Esophagus muscularis mucosa (tissue), 4 donors: ENCODE data around the gene CIT. TPM values are rescaled to one million over a fixed set of nuclear protein-coding genes. Genes with fewer than 3 reads are reported as not detected.

ENCODE experiments used
- DNase-seq: peaks from one replicate; pipeline ENCODE4 v3.0.0-alpha.2; 2017; ENCODE audit errors: extremely low spot score
- H3K27ac ChIP-seq, 4 donors: fragments of 200-600 bp; sonication (generic); replicated peaks in 1 of 4; 1 replicate in 3 of 4; 2 replicates in 1 of 4; pipeline ENCODE4 v1.5.1; 2016 to 2019; ENCODE audit warnings: mild to moderate bottlenecking in 1 of 4
- H3K27me3 ChIP-seq, 4 donors: fragments of 200-600 bp; sonication (generic); one replicate each; pipeline versions ENCODE4 v1.5.1 to v1.6.0; 2016 to 2019
- H3K36me3 ChIP-seq, 4 donors: fragments of 200-600 bp; sonication (generic); one replicate each; pipeline ENCODE4 v1.5.1; 2016 to 2019
- H3K4me1 ChIP-seq, 4 donors: fragments of 200-600 bp; sonication (generic); one replicate each; pipeline ENCODE4 v1.5.1; 2016 to 2019
- H3K4me3 ChIP-seq, 4 donors: fragments of 200-600 bp; sonication (generic); 1 replicate in 2 of 4; 2 replicates in 2 of 4; pipeline ENCODE4 v1.5.1; 2016 to 2019; ENCODE audit warnings: mild to moderate bottlenecking in 4 of 4, moderate library complexity in 1 of 4
- H3K9me3 ChIP-seq, 4 donors: fragments of 200-600 bp; sonication (generic); 1 replicate in 3 of 4; 2 replicates in 1 of 4; pipeline ENCODE4 v1.5.1; 2016 to 2019
- CTCF ChIP-seq, 3 experiments: fragments of 200-600 bp in 2 of 3; fragments of 450-650 bp in 1 of 3; sonication (generic) in 2 of 3; IDR thresholded peaks; one replicate each; pipeline ENCODE4 v1.5.1; 2017 to 2019; ENCODE audit warnings: antibody characterized with exemption in 3 of 3, mild to moderate bottlenecking in 2 of 3, moderate library complexity in 1 of 3
- EP300 ChIP-seq: sonication (generic); formaldehyde crosslinking; IDR thresholded peaks from one replicate; pipeline ENCODE4 v1.6.1; 2017; ENCODE audit warnings: antibody characterized with exemption
- POLR2A ChIP-seq: fragments of 450-650 bp; IDR thresholded peaks from one replicate; pipeline ENCODE4 v1.6.1; 2017; ENCODE audit warnings: antibody characterized with exemption, moderate library complexity, mild to moderate bottlenecking, low read depth
- POLR2AphosphoS5 ChIP-seq, 2 donors: sonication (generic); formaldehyde crosslinking; IDR thresholded peaks; one replicate each; pipeline ENCODE4 v1.6.1; 2017; ENCODE audit warnings: antibody characterized with exemption in 2 of 2
- WGBS: methylation state at CpG from one replicate; pipeline ENCODE4 v1.1.5; 2018; 5-methylcytosine and 5-hydroxymethylcytosine counted together
- intact Hi-C: fragments of 100-400 bp; cut with DNase I; formaldehyde crosslinking; loops from one replicate; pipeline ENCODE4 v1.15.1; 2023
- total RNA-seq, 4 donors: library from RNA; depleted of rRNA; stranded (reverse); fragments of >200 nt; gene quantifications; one replicate each; pipeline versions ENCODE4 v1.1.0 to v1.2.1, GENCODE V29; 2016

CIT gene
- total RNA-seq, 4 donors from 2014 or later, result 5.1 to 14.8 (median 5.8) TPM

DNA sequence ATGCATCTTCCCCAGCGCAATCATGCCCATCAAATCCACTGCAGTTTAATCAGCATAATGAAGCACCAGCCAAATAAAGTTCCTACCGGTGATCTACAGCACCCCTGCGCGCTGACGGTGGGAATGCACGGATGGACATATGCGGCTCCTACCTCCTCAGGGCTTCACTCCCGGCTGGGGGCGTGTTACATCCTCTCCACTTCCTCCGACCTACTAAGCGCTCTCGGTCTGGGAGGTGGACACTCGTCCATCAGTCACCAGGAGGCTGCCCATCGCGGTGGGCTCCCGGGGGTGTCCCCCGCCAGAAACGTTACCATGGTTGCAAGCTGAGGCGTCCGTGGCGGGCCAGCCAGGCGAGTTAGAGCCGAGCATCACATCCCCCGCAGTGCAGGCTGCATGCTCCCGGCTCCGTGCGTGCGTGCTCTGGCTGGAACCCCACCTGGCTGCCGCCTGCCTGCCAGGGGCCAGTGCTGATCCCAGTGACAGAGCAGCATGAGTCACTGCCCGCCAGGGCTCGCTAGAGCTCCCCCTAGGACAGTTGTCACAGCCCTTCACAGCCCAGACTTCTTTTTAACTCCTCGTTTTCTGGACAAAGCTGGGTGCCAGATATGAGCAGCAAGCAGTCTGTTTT, 73.0 kb downstream of the CIT start:
- Histone ChIP-seq H3K4me1 (peaks cover 14 to 24% (median 22%) of the 10 kb centered on the region in 4 donors), H3K36me3 (no peaks in the 10 kb centered on the region), H3K4me3 (peak overlapping the region; percentile 39 to 50 (median 44)), H3K27me3 (peaks cover 0 to 40% (median 0%) of the 10 kb centered on the region in 4 donors), H3K27ac (no peak overlapping the region), H3K9me3 (no peaks in the 10 kb centered on the region)
- no peak for DNase-seq
- TF ChIP-seq POLR2AphosphoS5 (IDR thresholded peaks at IDR 0.05) (no peak), POLR2A (no peak), CTCF (IDR thresholded peaks at IDR 0.05) (peak in 2 of 3 experiments; percentile 14 to 15), EP300 (no peak)
- intact Hi-C loops, result no loop called here
- 35% methylated on average over 13 of the region's 32 CpGs for WGBS

- Histone ChIP-seq H3K27ac (peak overlapping the region in 1 of 4 donors; percentile 30), H3K9me3 (no peaks in the 10 kb centered on the region), H3K36me3 (no peaks in the 10 kb centered on the region), H3K4me1 (peaks cover 14 to 24% (median 22%) of the 10 kb centered on the region in 4 donors), H3K4me3 (peak overlapping the region; percentile 39 to 50 (median 44)), H3K27me3 (peaks cover 0 to 33% (median 0%) of the 10 kb centered on the region in 4 donors)
- no peak for DNase-seq
- WGBS, result 49% methylated on average over 15 of the region's 16 CpGs
- intact Hi-C loops, result no loop called here
- TF ChIP-seq EP300, result no peak
Observed at GRCh38 chr12:119803381-119803791, 73.7 kb downstream of the CIT start.

DNA sequence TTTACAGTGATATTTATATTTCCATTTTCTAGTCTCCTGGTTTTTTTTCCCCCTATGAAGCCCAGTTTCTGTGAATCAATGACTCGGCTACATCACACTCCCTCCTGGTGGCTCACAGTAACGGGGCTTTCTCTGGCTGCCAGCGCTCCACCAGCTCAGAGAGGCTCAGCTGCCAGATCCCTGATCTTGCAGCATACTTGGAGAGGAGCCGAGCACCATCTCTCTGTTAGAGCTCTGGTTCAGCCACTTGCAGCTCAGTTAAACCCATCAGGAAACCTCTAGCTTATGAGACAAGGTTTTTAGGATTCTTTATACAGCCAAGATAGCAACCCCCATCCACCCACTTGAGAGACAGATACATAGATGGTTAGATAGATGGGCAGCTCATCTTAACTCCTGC, 74.6 kb downstream of the CIT start:
- Histone ChIP-seq H3K27ac (peak overlapping the region in 1 of 4 donors; percentile 30), H3K9me3 (no peaks in the 10 kb centered on the region), H3K4me3 (peak overlapping the region; percentile 39 to 50 (median 44)), H3K27me3 (peaks cover 0 to 31% (median 0%) of the 10 kb centered on the region in 4 donors), H3K36me3 (no peaks in the 10 kb centered on the region), H3K4me1 (peaks cover 14 to 24% (median 22%) of the 10 kb centered on the region in 4 donors)
- intact Hi-C loops, result no loop called here
- no peak for DNase-seq
- TF ChIP-seq POLR2AphosphoS5 (IDR thresholded peaks at IDR 0.05) (no peak), EP300 (no peak), POLR2A (no peak), CTCF (IDR thresholded peaks at IDR 0.05) (peak in 1 of 3 experiments; percentile 7)
- 44% methylated on average over 4 of the region's 4 CpGs for WGBS

GRCh38 chr12:119797090-119797489, 80.0 kb downstream of the CIT start:
- WGBS, result 91% methylated on average over 4 of the region's 4 CpGs
- no peak overlapping the region for H3K4me3 ChIP-seq
- TF ChIP-seq EP300 (no peak), POLR2A (no peak), POLR2AphosphoS5 (IDR thresholded peaks at IDR 0.05) (no peak), CTCF (IDR thresholded peaks at IDR 0.05) (no peak)
- no peak overlapping the region for H3K27ac ChIP-seq
- intact Hi-C loops, result no loop called here
- no peaks in the 10 kb centered on the region for H3K36me3 ChIP-seq
- no peak for DNase-seq
- H3K27me3 ChIP-seq, result no peaks in the 10 kb centered on the region
- H3K9me3 ChIP-seq, result no peaks in the 10 kb centered on the region
- no peaks in the 10 kb centered on the region for H3K4me1 ChIP-seq

DNA sequence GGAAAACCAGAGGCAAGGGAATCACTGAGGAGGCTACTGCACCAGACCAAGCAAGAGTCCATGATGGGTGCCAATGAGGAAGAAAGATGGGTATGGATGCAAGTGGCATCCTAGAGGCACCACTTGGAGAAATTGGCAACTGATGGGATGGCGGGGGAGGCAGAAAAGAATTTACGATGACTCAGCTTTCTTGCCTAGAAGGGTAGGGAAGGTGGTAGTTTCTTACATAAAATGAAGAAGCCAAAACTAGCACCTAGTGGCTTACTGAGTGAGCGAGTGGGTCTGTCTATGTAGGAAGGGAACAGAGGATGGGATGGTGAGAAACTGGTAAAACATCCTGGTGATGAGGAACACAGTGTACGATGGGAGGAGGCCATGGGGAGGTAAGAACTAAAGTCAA, 80.8 kb downstream of the CIT start:
- DNase-seq, result no peak
- Histone ChIP-seq H3K36me3 (no peaks in the 10 kb centered on the region), H3K4me3 (no peak overlapping the region), H3K9me3 (no peaks in the 10 kb centered on the region), H3K4me1 (no peaks in the 10 kb centered on the region), H3K27me3 (no peaks in the 10 kb centered on the region), H3K27ac (no peak overlapping the region)
- WGBS, result 98% methylated on average over 4 of the region's 4 CpGs
- no peak for TF ChIP-seq POLR2A
- no peak for TF ChIP-seq POLR2AphosphoS5 (IDR thresholded peaks at IDR 0.05)
- TF ChIP-seq EP300, result no peak
- TF ChIP-seq CTCF (IDR thresholded peaks at IDR 0.05), result no peak
- intact Hi-C loops, result no loop called here
